Endodermal cell (in vitro differentiated cells): ENCODE measurements around the gene CSF2. TPM values are rescaled to one million over a fixed set of nuclear protein-coding genes. Genes with fewer than 3 reads are reported as not detected.

Experiments used
- DNase-seq: peaks from one replicate; pipeline ENCODE4 v3.0.0-alpha.2; 2017
- H3K27ac ChIP-seq: 2 replicates; pipeline ENCODE4 v1.5.1; 2013; ENCODE audit warnings: mild to moderate bottlenecking, low read depth, low read length, moderate library complexity
- H3K27me3 ChIP-seq: 2 replicates; pipeline ENCODE4 v1.6.1; 2013; ENCODE audit warnings: mild to moderate bottlenecking, low read length, moderate library complexity; ENCODE audit not compliant: insufficient read depth, control insufficient read depth, poor library complexity, severe bottlenecking
- H3K36me3 ChIP-seq: 2 replicates; pipeline ENCODE4 v1.7.0; 2013; ENCODE audit warnings: mild to moderate bottlenecking, low read length, moderate library complexity; ENCODE audit not compliant: control insufficient read depth, insufficient read depth
- H3K4me1 ChIP-seq: one replicate; pipeline ENCODE4 v1.7.0; 2013; ENCODE audit warnings: low read length; ENCODE audit not compliant: control insufficient read depth, insufficient read depth
- H3K4me3 ChIP-seq: 2 replicates; pipeline ENCODE4 v1.5.1; 2013; ENCODE audit warnings: mild to moderate bottlenecking, low read length, moderate library complexity
- H3K9ac ChIP-seq: 2 replicates; pipeline ENCODE4 v1.6.1; 2013; ENCODE audit warnings: mild to moderate bottlenecking, low read length, moderate library complexity; ENCODE audit not compliant: poor library complexity, severe bottlenecking; ENCODE audit errors: extremely low read depth
- H3K9me3 ChIP-seq: 2 replicates; pipeline ENCODE4 v1.6.1; 2013; ENCODE audit warnings: mild to moderate bottlenecking, low read length, moderate library complexity; ENCODE audit not compliant: control insufficient read depth
- H3K27ac Mint-ChIP-seq: 2 replicates; pipeline ENCODE4 v1.8.0; 2020; ENCODE audit warnings: mixed read lengths
- H3K27me3 Mint-ChIP-seq: 2 replicates; pipeline ENCODE4 v1.8.0; 2021; ENCODE audit warnings: mild to moderate bottlenecking, mixed read lengths; ENCODE audit not compliant: insufficient read depth
- H3K36me3 Mint-ChIP-seq: 2 replicates; pipeline ENCODE4 v1.8.0; 2020; ENCODE audit warnings: low read depth, mixed read lengths
- H3K4me1 Mint-ChIP-seq: 2 replicates; pipeline ENCODE4 v1.8.0; 2020; ENCODE audit warnings: mixed read lengths
- H3K4me3 Mint-ChIP-seq: 2 replicates; pipeline ENCODE4 v1.8.0; 2020; ENCODE audit warnings: mild to moderate bottlenecking, moderate library complexity, mixed read lengths
- H3K9me3 Mint-ChIP-seq: 2 replicates; pipeline ENCODE4 v1.8.0; 2020; ENCODE audit warnings: mild to moderate bottlenecking, mixed read lengths
- CTCF ChIP-seq: fragments of 200-600 bp; sonication (generic); conservative IDR thresholded peaks from 2 replicates; pipeline ENCODE4 v1.5.0; 2021; ENCODE audit warnings: antibody characterized with exemption, mild to moderate bottlenecking
- WGBS, 2 experiments: methylation state at CpG; one replicate each; pipeline versions ENCODE4 v1.1.5 to v1.1.7; 2013; ENCODE audit warnings: missing lambda C conversion rate in 2 of 2, mixed read lengths in 1 of 2; ENCODE audit not compliant: insufficient coverage in 1 of 2, insufficient read length in 1 of 2; 5-methylcytosine and 5-hydroxymethylcytosine counted together
- total RNA-seq, 2 donors: library from RNA; stranded (reverse); fragmentation: NEBNext Ultra II Directional in 1 of 2; extraction: Animal tissue kit (Norgen Biotek cat#: 25700) in 1 of 2; gene quantifications; 2 replicates in 1 of 2; 3 replicates in 1 of 2; pipeline ENCODE4 v1.2.1, GENCODE V29; 2021

CSF2 gene
- total RNA-seq, 2 donors from 2014 or later, result not detected

- no peaks in the 10 kb centered on the region for H3K4me1 Mint-ChIP-seq
- no peak overlapping the region for H3K27ac ChIP-seq
- H3K4me3 Mint-ChIP-seq, result no peak overlapping the region
- H3K27ac Mint-ChIP-seq, result no peak overlapping the region
- peaks cover 2% of the 10 kb centered on the region for H3K27me3 Mint-ChIP-seq
- DNase-seq, result no peak
- H3K36me3 ChIP-seq, result no peaks in the 10 kb centered on the region
- H3K27me3 ChIP-seq, result no peaks in the 10 kb centered on the region
- no peaks in the 10 kb centered on the region for H3K9me3 Mint-ChIP-seq
- no peak overlapping the region for H3K9ac ChIP-seq
- H3K36me3 Mint-ChIP-seq, result no peaks in the 10 kb centered on the region
- H3K4me1 ChIP-seq, result no peaks in the 10 kb centered on the region
- no peaks in the 10 kb centered on the region for H3K9me3 ChIP-seq
- TF ChIP-seq CTCF, result no peak
- no peak overlapping the region for H3K4me3 ChIP-seq
- WGBS, 2 experiments, result 89 to 100% methylated on average over 2 to 4 of the region's 4 CpGs
Measured at GRCh38 chr5:132085686-132086085, 12.1 kb downstream of the CSF2 start.

- TF ChIP-seq CTCF, result no peak
- 71 to 88% methylated on average over 2 of the region's 2 CpGs for WGBS, 2 experiments
- Mint-ChIP-seq H3K27me3 (peaks cover 2% of the 10 kb centered on the region), H3K9me3 (no peaks in the 10 kb centered on the region), H3K36me3 (no peaks in the 10 kb centered on the region), H3K4me3 (no peak overlapping the region), H3K27ac (no peak overlapping the region), H3K4me1 (no peaks in the 10 kb centered on the region)
- no peak for DNase-seq
- H3K4me1 ChIP-seq, result no peaks in the 10 kb centered on the region
- no peak overlapping the region for H3K4me3 ChIP-seq
- no peaks in the 10 kb centered on the region for H3K9me3 ChIP-seq
- H3K36me3 ChIP-seq, result no peaks in the 10 kb centered on the region
- H3K27me3 ChIP-seq, result no peaks in the 10 kb centered on the region
- no peak overlapping the region for H3K9ac ChIP-seq
- no peak overlapping the region for H3K27ac ChIP-seq
Measured at GRCh38 chr5:132086277-132086794, 12.7 kb downstream of the CSF2 start.

- TF ChIP-seq CTCF, result no peak
- Histone ChIP-seq H3K27ac (no peak overlapping the region), H3K9me3 (no peaks in the 10 kb centered on the region), H3K36me3 (no peaks in the 10 kb centered on the region), H3K4me3 (no peak overlapping the region), H3K4me1 (no peaks in the 10 kb centered on the region), H3K9ac (no peak overlapping the region), H3K27me3 (peaks cover 3% of the 10 kb centered on the region)
- WGBS, 2 experiments, result 86 to 92% methylated on average over 5 to 6 of the region's 6 CpGs
- no peaks in the 10 kb centered on the region for H3K9me3 Mint-ChIP-seq
- peaks cover 2% of the 10 kb centered on the region for H3K27me3 Mint-ChIP-seq
- no peak overlapping the region for H3K27ac Mint-ChIP-seq
- no peaks in the 10 kb centered on the region for H3K36me3 Mint-ChIP-seq
- no peaks in the 10 kb centered on the region for H3K4me1 Mint-ChIP-seq
- no peak for DNase-seq
- H3K4me3 Mint-ChIP-seq, result no peak overlapping the region
Measured at GRCh38 chr5:132087176-132087575, 13.6 kb downstream of the CSF2 start.
